ENCODE data around the gene CERK. TPM values are rescaled to one million over a fixed set of nuclear protein-coding genes. Genes with fewer than 3 reads are reported as not detected.
"Not testable (repeated sequence)": the region's sequence is repeated elsewhere in the genome, so short reads cannot be mapped to it uniquely, and the experiment has no call there.

Gene CERK, protein sequence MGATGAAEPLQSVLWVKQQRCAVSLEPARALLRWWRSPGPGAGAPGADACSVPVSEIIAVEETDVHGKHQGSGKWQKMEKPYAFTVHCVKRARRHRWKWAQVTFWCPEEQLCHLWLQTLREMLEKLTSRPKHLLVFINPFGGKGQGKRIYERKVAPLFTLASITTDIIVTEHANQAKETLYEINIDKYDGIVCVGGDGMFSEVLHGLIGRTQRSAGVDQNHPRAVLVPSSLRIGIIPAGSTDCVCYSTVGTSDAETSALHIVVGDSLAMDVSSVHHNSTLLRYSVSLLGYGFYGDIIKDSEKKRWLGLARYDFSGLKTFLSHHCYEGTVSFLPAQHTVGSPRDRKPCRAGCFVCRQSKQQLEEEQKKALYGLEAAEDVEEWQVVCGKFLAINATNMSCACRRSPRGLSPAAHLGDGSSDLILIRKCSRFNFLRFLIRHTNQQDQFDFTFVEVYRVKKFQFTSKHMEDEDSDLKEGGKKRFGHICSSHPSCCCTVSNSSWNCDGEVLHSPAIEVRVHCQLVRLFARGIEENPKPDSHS
- 10 to 100 TPM; 14.6 to 34.0 (median 26.6) TPM for total RNA-seq

- no peak for DNase-seq
- H3K4me3 ChIP-seq, result peak within 1 kb of the TSS; percentile 77 to 100 (median 88)
- H3K36me3 ChIP-seq, result no peaks in the 10 kb centered on the region
- no peaks in the 10 kb centered on the region for H3K9me3 ChIP-seq
- H3K27ac ChIP-seq, result peak within 1 kb of the TSS; percentile 81 to 98 (median 94)
- intact Hi-C loops (cut with DNase I), result no loop called here
- WGBS, 2 donors, result no CpG with 5 or more reads among the region's 99 CpGs
- TF ChIP-seq POLR2A (IDR thresholded peaks at IDR 0.05) (peak in 2 of 4 donors; percentile 51 to 55), CTCF (IDR thresholded peaks at IDR 0.05) (no peak)
- H3K4me1 ChIP-seq, result peaks cover 48 to 67% (median 51%) of the 10 kb centered on the region in 3 donors
- H3K27me3 ChIP-seq, result no peaks in the 10 kb centered on the region
Measured at GRCh38 chr22:46737976-46738646, at the start of gene CERK. Gene CERK (minus strand): TSS chr22:46738252. CDS start chr22:46738148, 104 bp downstream.

DNA sequence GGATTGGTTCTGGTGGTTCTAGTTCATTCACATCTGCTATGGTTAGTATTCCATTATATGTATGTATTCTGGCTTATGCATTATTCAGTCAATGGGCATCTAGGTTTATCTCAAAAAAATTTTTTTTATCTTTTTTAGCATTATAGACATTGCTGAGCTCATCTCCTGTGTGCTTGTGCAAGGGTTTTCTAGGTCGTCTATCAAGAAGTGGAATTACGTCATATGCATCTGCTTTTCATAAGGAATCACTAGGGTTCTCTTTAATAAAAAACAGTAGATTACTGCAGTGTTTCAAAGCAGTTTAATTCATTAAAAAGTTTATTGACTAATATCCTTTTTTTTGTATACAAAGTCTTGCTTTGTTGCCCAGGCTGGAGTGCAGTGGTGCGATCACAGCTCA is 45.7 kb upstream of the CERK start:
- H3K4me3 ChIP-seq, result no peak overlapping the region
- 83 to 84% methylated on average over 3 of the region's 3 CpGs for WGBS, 2 donors
- intact Hi-C loops (cut with DNase I), result no loop called here
- peaks cover 0 to 6% (median 0%) of the 10 kb centered on the region in 3 donors for H3K36me3 ChIP-seq
- peaks cover 0 to 5% (median 0%) of the 10 kb centered on the region in 3 donors for H3K9me3 ChIP-seq
- TF ChIP-seq CTCF (IDR thresholded peaks at IDR 0.05) (no peak), POLR2A (IDR thresholded peaks at IDR 0.05) (no peak)
- H3K27me3 ChIP-seq, result no peaks in the 10 kb centered on the region
- DNase-seq, result no peak
- no peak overlapping the region for H3K27ac ChIP-seq
- peaks cover 0 to 8% (median 4%) of the 10 kb centered on the region in 3 donors for H3K4me1 ChIP-seq

GRCh38 chr22:46782200-46782599 is 44.1 kb upstream of the CERK start:
- H3K27me3 ChIP-seq; H3K4me1 ChIP-seq; H3K36me3 ChIP-seq; intact Hi-C loops (cut with DNase I); H3K27ac ChIP-seq; H3K9me3 ChIP-seq; H3K4me3 ChIP-seq; DNase-seq: not testable (repeated sequence)
- 87 to 93% methylated on average over 10 of the region's 10 CpGs for WGBS, 2 donors

DNA sequence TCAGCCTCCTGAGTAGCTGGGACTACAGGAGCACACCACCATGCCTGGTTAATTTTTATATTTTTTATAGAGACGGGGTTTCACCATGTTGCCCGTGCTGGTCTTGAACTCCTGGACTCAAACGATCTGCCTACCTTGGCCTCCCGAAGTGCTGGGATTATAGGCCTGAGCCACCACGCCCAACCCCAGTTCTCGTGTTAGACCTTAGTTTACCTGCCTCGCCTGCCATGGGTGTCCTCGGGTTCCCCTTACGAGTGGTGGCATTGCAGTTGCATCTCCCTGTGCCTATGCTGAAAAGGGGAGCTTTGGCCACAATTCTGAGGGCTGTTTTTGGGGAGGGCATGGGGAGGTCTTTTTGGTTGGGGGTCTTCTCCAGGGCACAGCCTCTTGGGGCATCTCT is 43.2 kb upstream of the CERK start:
- no peak for DNase-seq

GRCh38 chr22:46780453-46780852 is 42.4 kb upstream of the CERK start:
- TF ChIP-seq CTCF (IDR thresholded peaks at IDR 0.05) (no peak), POLR2A (IDR thresholded peaks at IDR 0.05) (no peak)
- Histone ChIP-seq H3K27ac (no peak overlapping the region), H3K9me3 (no peaks in the 10 kb centered on the region), H3K27me3 (no peaks in the 10 kb centered on the region), H3K4me1 (peaks cover 12 to 26% (median 20%) of the 10 kb centered on the region in 3 donors), H3K36me3 (peaks cover 0 to 6% (median 0%) of the 10 kb centered on the region in 3 donors), H3K4me3 (no peak overlapping the region)
- WGBS, 2 donors, result 75 to 84% methylated on average over 7 to 9 of the region's 9 CpGs
- DNase-seq, result no peak
- intact Hi-C loops (cut with DNase I), result no loop called here

More for the DNA sequence above, 43.2 kb upstream of the CERK start:
- intact Hi-C loops (cut with DNase I), result no loop called here
- no peak for TF ChIP-seq POLR2A (IDR thresholded peaks at IDR 0.05)
- TF ChIP-seq CTCF (IDR thresholded peaks at IDR 0.05), result no peak
- Histone ChIP-seq H3K36me3 (peaks cover 0 to 6% (median 0%) of the 10 kb centered on the region in 3 donors), H3K27me3 (no peaks in the 10 kb centered on the region), H3K4me1 (peaks cover 4 to 18% (median 12%) of the 10 kb centered on the region in 3 donors), H3K27ac (no peak overlapping the region), H3K9me3 (peaks cover 0 to 2% (median 0%) of the 10 kb centered on the region in 3 donors), H3K4me3 (no peak overlapping the region)
- WGBS, 2 donors, result 91 to 100% methylated on average over 2 to 9 of the region's 9 CpGs

All from esophagus squamous epithelium (tissue), 5 donors.